ELF-1 (cell line): ENCODE results near the gene DHRSX.
A peak's percentile ranks its signal among the peaks of the same experiment; 100 is the strongest.
"Not testable (repeated sequence)": the region's sequence is repeated elsewhere in the genome, so short reads cannot be mapped to it uniquely, and the experiment has no call there.

Experiments
- DNase-seq: peaks from one replicate; pipeline ENCODE4 v3.0.0-alpha.2; 2016; ENCODE audit warnings: low read depth, low spot score

DHRSX gene, protein sequence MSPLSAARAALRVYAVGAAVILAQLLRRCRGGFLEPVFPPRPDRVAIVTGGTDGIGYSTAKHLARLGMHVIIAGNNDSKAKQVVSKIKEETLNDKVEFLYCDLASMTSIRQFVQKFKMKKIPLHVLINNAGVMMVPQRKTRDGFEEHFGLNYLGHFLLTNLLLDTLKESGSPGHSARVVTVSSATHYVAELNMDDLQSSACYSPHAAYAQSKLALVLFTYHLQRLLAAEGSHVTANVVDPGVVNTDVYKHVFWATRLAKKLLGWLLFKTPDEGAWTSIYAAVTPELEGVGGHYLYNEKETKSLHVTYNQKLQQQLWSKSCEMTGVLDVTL

DNA sequence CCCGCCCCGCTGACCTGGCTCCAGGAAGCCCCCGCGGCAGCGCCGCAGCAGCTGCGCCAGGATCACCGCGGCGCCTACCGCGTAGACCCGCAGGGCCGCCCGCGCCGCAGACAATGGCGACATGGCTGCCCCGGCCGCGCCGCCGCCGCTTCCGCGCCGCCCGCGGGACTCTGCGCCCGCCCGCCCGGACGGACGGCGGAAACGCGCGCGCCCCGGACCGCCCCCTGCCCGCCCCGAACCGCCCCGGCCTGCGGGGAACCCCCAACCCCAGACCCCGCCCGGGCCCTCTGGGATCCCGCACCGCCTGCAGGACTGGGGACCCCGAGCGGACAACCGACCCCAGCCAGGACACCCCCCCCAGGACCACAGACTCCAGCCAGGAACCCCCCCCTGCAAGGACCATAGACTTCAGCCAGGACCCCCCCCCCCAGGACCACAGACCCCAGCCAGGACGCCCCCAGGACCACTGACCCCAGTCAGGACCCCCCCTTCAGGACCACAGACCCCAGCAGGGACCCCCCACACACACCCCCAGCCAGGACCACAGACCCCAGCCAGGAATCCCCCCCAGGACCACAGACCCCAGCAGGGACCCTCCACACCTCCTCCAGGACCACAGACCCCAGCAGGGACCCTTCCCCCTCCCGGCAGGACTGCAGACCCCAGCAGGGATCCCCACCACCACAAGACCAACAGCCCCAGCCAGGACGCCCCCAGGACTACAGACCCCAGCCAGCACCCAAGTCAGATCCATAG is at the start of gene DHRSX, which contains the start of gene ZBED1:
DHRSX (minus strand) TSS at position 174 of the 756 bp plus-strand sequence; CDS start at position 123, 51 bp downstream.
ZBED1 (minus strand) TSS at position 174 of the 756 bp plus-strand sequence. CDS start 10,257 bp downstream, outside the sequence.
- DNase-seq: no peak

DNA sequence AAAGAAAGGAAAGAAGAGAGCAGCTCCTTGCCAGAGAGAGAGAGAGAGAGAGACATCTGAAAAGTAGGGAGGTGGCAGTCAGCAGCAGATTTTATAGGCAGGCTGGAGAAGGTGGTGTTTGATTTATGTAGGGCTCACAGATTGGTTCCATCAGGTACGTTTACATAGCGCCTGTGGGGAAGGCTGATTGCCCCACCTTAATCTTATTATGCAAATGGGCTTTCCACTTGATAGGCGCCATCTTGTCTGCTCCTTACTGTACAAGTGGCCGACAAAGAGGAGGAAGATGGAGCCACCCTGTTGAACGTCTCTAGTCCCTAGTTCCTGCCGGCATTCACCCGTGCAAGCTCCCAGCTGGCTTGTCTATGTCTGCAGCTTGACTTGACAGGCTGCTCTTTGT is 49.1 kb upstream of the DHRSX start:
- DNase-seq: peak; percentile 50

DNA sequence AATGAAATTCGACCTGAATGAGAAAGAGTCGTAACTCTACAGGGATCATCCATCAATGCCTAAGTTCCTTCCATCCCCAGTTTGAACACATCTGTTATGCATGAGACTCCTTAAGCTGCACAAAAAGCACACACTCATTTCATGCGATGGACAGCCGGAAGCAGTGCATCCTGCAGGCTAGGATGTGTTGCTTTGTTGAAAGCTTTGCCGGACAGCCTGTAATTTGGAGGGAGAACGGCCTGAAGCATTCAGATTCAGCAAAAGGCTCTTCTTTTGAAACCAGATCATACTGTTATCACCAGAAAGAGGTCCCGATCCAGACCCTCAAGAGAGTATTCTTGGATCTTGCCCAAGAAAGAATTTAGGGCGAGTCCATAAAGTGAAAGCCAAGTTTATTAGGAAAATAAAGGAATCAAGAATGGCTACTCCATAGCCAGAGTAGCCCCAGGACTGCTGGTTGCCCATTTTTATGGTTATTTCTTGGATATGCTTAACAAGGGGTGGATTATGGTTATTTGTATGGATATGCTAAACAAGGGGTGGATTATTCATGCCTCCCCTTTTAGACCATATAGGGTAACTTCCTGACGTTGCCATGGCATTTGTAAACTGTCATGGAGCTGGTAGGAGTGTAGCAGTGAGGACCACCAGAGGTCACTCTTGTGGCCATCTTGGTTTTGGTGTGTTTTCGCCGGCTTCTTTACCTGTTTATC is 48.1 kb upstream of the DHRSX start:
- peak; percentile 57 for DNase-seq

DNA sequence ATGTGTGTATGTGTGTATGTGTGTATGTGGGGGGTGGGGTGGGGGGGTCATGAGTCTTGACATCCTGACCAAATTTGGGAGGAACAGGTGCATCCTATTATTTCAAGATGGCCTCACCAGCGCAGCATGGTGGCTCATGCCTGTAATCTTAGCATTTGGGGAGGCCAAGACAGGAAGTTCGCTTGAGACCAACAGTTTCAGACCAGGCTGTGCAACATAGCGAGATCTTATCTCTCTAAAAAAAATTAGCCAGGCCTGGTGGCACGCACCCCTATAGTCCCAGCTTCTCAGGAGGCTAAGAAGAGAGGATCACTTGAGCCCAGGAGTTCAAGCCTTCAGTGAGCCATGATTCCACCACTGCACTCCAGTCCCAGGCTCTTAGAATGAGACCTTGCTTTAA is 47.0 kb upstream of the DHRSX start:
- DNase-seq: no peak

DNA sequence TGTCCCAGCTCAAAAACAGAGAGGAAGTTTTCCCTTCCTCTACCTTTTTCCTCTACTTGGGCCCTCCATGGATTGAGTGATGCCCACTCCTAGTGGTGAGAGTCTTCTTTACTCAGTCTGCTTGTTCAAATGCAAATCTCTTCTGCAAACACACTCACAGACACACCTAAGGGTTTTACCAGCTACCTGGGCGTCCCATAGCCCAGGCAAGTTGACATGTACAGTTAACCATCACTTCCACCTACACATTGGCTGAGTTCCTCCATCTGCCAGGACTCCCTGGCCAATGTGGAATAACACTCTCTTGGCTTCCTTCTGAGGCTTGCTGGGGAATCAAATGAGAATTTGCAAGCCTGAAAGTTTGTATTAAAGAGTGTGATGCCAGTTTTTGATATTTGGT is 45.7 kb upstream of the DHRSX start:
- DNase-seq: no peak

DNA sequence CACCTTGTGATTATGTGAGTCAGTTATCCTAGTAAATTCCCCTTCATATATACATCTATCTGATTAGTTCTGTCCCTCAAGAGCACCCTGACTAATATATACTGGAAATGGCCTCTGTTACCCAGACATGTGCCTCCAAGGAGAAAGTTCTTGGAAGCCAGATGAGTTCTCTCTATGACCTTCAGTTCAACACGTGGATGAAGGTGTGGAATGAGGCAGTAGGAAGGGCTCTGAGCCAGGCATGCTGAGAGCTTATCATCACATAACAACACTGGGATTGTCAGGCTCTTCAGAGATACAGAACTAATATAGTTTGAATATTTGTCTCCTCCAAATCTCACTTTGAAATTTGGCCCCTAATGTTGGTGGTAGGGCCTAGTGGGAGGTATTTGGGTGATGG is 44.4 kb upstream of the DHRSX start:
- no peak for DNase-seq

DNA sequence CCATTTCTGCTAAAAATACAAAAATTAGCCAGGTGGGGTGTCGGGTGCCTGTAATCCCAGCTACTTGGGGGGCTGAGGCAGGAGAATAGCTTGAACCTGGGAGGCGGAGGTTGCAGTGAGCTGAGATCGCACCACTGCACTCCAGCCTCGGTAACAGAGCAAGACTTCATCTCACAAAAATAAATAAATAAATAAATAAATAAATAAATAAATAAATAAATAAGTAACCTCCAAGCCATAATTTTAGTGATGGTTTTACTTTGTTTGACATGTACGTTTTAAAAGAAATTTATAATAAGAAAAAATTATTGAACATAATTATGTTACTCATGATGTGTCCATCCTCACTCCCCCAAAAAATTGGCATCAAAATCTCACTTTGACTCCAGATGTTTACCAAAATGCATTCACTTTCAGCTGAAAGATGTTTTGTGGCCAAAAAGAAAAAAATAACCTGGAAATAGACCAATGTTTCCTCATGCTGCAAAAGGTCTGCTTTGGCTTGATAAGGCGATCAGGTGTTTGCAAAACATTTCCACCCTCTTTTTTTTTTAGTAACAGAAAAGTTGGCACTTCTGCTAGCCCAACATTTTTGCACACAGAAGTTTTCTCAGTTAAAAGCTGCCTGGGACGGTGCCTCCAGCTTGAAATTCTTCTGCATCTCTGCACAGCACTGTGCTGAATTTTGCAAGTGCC is 42.2 kb upstream of the DHRSX start:
- no peak for DNase-seq

DNA sequence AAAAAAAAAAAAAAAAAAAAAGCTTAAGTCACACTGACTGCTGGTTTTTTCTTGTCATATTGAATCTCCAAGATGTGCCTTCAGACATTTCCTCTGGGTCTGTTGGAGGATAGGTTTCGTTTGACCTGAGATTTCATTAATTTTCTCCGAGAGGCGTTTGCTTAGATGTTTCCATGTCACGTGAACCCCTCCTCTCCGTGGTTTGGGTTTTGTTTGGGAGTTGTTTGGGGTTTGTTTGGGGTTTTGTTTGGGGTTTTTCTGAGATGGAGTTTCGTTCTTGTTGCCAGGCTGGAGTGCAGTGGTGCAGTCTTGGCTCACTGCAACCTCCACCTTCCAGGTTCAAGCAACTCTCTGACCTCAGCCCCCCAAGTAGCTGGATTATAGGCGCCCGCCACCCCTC is 40.8 kb upstream of the DHRSX start:
- no peak for DNase-seq

DNA sequence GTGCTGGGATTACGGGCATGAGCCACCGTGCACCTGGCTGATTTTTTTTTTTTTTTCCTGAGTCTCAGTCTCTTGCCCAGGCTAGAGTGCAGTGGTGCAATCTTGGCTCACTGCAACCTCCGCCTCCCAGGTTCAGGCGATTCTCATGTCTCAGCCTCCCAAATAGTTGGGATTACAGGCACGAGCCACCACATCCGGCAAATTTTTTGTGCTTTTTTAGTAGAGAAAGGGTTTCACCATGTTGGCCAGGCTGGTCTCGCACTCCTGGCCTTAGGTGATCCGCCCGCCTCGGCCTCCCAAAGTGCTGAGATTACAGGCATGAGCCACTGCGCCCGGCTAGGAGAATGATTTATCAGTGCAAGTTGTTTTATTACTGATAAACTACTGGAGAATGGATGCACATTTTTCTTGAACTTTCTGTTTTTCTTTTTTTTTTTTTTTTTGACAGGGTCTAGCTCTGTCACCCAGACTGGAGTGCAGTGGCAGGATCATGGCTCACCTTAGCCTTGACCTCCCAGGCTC is 39.7 kb upstream of the DHRSX start:
- DNase-seq: no peak

DNA sequence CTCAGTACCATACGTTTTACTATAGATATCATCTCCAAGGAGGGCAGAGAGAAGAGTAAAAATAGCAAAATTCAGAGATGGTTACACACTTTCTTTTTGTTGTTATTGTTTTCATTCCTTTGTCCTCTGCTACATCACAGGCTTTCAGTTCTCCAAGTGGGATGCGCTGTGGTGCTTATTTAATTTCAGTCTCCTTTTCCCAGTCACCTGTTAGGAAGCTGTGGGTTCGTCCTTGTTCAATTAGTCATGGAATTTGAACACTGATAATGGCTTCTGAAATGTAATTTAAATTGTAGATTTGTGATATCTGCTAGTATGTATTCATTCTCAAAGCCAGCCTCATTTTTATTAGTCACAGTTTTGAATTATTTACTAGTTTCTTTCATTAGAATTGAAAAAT is 38.8 kb upstream of the DHRSX start:
- DNase-seq: no peak

DNA sequence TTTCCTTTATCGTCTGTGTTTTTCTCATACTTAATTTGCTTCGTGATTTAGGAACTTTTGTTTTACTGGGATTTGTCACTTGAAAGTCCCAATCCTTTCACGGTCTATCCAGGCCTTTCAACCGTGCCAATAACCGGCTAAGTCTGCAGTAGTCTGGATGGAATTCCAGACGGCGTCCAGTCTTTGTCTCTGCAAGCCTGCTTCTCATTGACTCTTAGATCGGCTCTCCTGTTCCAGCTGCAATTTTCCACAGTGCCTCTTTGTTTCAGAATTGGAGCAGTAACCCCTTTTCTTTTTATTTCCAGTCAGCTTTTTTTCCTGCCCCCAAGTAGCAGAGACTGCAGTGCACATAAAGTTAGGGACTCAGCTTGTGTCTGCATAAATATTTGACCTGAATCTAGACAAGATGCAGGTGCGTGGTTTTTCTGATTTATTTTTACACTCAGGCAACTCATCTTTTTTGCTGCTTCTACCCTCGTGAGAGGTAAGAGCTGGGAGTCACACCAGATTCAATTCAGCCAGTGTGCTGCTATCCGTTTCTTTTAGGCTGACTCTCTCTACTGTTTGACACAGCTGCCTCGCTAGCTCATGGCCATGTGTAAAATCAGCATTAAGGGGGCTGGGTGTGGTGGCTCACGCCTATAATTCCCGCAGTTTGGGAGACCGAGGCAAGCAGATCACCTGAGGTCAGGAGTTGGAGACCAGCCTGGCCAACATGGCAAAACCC is 37.4 kb upstream of the DHRSX start:
- no peak for DNase-seq

DNA sequence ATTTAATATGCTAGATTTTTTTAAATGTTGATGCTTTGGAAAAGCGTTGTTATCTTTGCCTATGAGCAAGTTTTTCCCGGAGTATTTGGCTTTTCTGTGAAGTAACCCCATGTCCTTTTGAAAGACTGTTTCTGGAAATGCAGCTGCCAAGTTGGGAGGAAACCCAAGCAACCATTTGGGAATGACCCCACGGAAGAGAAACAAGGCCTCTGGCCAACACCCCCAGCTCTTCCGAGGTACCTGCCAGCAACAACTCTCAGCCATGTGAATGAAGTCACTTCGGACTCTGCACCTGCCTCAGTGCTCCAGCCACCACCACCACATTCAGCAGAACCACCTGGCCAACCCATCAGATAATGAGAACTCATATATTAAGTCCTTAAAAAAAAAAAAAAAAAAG is 36.2 kb upstream of the DHRSX start:
- DNase-seq: no peak

DNA sequence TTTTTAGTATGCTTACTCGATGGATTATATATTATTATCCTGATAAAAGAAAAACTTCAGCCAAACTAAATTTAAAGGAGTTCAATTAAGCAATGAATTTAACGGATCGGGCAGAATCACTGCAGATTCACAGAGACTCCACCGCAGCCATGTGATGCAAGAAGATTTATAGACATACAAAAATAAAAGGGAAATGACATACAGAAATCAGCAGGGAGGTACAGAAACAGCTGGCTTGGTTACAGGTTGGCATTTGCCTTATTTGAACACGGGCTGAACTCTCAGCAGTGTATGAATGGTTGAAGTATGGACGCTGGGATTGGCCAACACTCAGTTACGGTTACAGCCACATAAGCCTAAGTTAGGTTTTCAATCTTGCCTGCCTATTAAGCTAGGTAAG is 35.4 kb upstream of the DHRSX start:
- DNase-seq: no peak

DNA sequence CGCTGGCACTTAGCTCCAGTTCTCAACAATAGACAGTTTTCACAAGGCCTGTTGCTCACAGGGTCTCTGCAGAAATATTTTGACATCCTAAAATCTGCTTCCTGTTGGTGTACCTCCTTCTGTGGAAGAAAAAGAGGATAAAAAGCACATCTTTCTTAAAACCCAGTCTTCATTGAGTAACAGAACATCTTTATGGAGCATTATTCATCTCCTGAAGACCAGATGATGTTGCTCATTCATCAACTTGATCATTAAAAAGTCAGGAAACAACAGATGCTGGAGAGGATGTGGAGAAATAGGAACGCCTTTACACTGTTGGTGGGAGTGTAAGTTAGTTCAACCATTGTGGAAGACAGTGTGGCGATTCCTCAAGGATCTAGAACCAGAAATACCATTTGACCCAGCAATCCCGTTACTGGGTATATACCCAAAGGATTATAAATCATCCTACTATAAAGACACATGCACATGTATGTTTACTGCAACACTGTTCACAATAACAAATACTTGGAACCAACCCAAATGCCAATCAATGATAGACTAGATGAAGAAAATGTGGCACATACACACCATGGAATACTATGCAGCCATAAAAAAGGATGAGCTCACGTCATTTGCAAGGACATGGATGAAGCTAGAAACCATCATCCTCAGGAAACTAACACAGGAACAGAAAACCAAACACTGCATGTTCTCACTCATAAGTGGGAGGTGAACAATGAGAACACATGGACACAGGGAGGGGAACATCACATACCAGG is 33.7 kb upstream of the DHRSX start:
- not testable (repeated sequence) for DNase-seq

DNA sequence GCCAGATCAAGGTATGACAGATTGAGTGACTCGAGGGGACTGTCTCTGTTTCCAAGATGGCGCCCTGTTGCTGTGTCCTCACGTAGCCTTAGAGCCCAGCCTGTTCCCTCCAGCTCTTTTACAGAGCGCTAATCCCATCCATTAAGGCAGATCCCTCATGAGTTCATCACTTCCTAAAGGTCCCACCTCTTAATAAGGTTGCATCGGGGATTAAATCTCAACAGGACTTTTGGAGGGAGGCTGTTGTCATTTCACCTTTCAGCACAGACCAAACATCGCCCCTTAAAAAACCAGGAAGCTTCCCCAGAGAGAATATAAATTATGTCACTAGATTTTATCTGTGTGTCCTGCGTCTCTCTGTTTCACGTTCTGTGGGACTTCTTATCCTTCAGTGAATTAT is 32.6 kb upstream of the DHRSX start:
- no peak for DNase-seq

DNA sequence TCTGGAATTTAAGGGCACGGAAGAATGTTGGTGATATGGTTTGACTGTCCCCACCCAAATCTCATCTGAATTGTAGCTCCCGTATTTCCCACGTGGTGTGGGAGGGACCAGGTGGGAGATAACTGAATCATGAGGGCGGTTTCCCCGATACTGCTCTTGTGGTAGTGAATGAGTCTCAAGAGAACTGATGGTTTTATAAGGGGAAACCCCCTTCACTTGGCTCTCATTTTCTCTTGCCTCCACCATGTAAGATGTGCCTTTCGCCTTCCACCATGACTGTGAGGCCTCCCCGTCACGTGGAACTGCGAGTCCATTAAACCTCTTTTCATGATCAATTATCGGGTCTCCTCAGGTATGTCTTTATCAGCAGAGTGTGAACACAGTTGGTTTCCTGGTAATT is 25.6 kb upstream of the DHRSX start:
- no peak for DNase-seq

DNA sequence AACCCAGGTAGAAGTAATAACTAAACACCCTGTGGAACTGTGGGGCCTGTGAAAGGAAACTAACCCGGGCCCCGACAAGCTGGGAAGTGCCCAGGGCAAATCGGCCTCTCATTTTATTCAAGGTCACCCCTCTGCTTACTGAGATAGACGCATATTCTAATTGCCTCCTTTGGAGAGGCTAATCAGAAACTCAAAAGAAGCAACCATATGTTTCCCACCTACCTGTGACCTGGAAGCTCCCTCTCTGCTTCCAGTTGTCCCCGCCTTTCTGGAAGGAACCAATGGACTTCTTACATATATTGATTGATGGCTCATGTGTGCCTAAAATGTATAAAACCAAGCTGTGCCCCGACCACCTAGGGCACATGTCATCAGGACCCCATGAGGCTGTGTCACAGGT is 23.1 kb upstream of the DHRSX start:
- peak; percentile 27 for DNase-seq

DNA sequence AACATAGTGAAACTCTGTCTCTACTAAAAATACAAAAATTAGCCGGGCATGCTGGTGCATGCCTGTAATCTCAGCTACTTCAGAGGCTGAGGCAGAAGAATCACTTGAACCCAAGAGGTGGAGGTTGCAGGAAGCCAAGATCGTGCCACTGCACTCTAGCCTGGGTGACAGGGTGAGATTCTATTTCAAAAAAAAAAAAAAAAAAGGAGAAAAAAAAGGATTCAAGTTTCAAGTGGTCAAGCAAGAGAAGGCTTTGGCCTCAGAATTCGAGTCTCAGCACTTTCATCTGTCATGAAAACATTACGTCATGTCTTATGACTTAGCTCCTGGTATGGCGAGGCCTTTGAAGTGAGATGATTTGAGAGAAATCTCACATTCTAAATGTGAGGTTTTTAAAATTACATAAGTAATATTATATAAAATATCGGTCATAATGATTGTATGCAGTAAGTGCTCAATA is 21.2 kb upstream of the DHRSX start:
- DNase-seq: no peak

DNA sequence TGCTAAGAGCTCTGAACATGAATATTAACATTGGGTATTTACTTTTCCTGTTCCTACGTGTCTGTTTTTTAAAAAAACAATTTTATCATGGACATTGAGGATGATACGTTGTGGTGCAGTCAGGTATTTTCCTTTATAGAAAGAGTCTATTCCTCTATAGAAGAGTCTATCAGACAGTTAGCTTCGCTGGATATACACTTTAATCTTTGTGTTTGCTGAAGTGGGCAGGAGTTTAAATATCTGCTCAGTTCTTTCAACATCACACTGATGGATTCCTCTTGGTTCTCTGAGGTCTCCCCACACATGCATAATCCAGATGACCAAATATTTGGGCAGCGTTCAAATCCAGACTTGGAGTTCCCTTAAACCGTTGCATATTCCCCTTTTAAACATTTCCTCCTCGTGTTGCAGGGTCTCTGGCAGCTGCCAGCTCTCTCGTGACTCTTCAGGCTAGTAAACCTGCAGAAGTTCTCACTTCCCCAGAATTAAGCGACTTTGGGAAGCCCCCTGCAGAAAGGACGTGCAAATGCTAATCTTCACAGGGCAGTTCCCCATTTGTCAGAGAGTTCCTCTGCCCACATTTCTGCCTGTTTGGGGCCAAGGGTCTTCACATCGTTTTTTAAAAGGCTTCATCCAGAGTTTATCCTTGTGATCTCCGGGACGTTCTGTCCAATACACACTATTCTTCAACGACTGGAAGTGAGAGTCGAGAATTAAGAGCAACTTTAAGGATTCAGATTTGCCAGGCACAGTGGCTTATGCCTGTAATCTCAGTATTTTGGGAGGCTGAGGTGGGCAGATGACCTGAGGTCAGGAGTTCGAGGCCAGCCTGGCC is 20.5 kb upstream of the DHRSX start:
- no peak for DNase-seq
